Activated CD4-positive, alpha-beta T cell treated with anti-CD3 and anti-CD28 coated beads, Interleukin-2, Interleukin-4, amounts not matched to agents 100 ng/mL and 50 ng/mL, durations not matched to agents 16 hours and 8 hours (primary cell): ENCODE measurements around the gene IDUA.
"Not testable (repeated sequence)": the region's sequence is repeated elsewhere in the genome, so short reads cannot be mapped to it uniquely, and the experiment has no call there.

Experiments used
- DNase-seq: peaks from one replicate; pipeline ENCODE4 v3.0.0-alpha.2; 2020; ENCODE audit warnings: low spot score

Gene IDUA

DNA sequence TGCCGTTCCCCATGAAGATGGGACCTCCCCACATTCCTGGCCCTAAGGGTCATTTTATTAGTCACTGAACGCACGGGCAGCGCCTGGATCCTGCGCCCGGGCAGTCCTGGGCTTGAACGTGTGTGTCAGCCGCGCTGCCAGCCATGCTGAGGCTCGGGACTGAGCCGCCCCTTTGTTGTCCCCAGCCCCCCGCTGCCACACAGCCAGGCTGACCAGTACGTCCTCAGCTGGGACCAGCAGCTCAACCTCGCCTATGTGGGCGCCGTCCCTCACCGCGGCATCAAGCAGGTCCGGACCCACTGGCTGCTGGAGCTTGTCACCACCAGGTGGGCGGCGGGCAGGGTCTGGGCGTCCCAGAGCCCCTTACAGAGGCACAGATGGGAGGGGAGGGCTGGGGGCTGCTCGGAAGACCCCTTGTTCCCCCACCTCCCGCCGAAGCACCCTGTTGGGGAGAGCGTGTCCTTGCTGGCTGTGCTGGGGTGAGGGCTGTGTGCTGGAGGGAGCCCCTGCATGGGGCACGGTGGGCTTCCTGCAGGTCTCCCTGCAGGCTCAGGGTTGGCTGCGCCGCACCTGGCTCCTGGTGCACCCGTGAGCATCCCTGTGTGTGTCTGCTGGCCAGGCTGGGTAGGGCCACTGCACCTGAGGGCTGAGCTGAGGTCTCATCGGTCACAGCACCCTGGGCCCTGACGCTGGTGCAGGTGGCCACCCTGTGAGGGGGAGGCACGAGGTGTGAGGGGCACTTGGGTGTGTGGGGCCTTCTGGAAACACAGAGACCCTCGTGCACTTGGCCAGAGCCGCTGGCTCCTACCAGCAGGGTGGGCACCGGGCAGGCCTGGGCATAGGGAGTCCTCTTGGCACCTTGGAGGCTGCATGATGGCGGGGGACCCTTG, 1.0 kb downstream of the IDUA start:
- DNase-seq: no peak

- no peak for DNase-seq
Observed at GRCh38 chr4:988726-989721, 2.2 kb downstream of the IDUA start.

GRCh38 chr4:989722-990471, 3.1 kb downstream of the IDUA start:
- DNase-seq: no peak

- no peak for DNase-seq
Observed at GRCh38 chr4:990746-991367, 4.0 kb downstream of the IDUA start.

DNA sequence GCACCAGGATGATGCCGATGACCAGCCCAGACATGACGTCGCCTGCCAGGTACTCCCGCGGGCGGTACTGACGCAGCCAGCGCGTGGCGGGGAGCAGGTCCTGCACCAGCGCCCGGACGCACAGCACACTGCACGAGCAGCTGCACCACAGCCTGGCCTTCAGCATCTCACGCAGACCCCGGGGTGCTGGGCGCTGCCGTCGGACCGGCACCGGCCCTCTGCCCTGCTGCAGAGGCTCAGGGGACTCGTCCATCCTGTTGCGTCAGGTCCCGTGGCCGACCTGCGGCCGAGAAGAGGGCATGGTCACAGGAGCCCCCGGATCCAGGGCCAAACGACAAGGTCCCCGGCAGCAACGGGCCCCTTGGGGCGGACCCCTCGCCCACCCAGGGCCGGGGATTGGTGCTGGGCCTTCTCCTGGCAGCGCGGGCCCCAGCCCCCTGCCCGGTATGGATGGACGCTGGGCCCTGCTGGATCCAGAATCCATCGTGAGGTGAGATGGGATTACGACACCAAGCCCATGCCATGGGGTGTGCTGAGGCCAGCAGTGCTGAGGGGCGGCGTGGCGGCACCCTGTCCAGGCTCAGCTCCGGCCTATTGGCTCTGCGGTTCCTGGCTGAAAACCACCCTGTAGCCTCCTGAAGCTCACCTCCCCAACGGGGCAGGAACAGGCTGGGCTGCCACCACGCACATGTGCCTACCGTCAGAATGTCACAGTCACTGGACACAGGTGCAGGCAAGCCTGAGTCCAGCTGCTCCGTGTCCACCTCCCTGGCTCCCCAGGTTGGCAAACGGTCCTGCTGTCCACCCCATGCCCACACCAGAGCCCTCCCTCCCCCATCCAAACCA, 4.8 kb downstream of the IDUA start:
- no peak for DNase-seq

GRCh38 chr4:992297-993110, 5.7 kb downstream of the IDUA start:
- no peak for DNase-seq

DNA sequence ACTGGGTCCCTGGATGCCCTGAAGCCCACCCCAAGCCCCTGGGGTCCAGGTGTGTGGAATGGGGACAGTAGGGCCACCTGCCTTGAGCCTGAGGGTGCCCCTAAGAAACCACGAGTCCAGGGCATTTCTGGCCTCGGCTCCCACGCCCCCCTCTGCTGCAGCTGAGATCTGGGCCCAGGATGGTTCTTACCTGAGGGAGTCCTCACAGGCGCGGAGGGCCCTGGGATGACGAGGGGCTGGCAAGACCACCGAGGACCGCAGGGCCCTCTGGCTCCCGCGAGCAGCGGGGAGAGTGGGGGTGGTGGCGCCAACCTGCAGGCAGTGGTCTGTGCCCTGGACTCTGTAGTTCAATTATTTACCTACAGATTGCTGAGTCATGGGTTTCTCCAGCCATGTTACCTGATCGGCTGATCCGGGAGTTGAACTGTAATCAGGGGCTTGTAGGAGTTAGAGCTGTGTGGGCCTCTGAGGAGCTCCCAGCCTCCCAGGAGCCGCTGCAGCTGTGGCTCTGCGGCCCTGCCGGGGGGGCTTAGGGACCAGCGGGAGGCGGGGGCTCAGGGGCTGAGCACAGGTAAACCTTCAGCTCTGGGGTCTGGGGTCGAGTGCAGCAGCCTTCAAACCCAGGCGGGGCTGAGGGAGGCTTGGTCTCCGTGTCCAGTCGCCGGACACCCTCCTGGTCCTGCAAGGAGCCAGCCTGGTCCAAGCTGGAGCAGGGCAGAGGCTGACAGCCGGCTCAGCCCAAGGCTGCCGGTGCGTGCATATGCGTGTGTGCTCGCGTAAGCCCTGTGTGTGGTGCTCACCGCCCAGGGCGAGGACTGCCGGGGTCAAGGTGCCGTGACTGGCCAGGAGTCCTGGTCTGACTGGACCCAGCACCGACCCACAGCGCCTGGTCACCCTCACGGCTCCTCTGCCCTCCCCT, 6.5 kb downstream of the IDUA start, which contains the start of gene SLC26A1:
Gene SLC26A1, minus strand, starts transcription at position 294 of the 919 bp plus-strand sequence. CDS start 1,701 bp downstream, outside the sequence.
- DNase-seq: no peak

DNA sequence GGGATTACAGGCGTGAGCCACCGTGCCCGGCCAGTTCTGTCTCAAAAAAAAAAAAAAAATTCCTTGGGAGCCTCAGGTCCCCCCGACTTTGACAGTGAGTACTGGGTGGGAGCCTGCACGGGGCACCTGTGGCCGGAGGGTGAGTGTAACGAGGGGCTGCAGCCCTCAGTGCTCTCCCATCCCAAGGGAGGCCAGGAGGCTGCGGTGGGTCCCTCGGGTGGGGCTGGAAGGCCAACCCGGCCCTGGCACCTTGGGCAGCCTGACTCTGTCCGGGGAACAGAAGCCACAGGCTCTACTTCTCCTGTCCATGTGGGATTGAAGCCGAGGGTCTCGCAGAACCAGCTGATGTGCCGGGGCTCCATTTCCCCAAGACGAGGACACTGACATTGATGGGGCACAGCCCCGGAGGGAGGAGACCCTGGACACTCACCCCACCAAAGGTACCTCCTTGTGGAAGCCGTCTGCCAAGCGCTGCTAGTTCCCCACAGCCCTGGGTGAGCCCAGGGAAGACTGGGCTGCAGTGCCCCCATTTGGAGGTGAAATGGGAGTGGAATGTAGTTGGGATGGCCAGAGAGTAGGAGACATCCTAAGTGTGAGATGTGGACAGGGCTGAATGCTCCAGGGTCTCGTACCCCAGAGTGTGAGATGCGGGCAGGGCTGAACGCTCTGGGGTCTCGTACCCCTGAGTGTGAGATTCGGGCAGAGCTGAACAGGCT, 8.6 kb downstream of the IDUA start:
- no peak for DNase-seq

DNA sequence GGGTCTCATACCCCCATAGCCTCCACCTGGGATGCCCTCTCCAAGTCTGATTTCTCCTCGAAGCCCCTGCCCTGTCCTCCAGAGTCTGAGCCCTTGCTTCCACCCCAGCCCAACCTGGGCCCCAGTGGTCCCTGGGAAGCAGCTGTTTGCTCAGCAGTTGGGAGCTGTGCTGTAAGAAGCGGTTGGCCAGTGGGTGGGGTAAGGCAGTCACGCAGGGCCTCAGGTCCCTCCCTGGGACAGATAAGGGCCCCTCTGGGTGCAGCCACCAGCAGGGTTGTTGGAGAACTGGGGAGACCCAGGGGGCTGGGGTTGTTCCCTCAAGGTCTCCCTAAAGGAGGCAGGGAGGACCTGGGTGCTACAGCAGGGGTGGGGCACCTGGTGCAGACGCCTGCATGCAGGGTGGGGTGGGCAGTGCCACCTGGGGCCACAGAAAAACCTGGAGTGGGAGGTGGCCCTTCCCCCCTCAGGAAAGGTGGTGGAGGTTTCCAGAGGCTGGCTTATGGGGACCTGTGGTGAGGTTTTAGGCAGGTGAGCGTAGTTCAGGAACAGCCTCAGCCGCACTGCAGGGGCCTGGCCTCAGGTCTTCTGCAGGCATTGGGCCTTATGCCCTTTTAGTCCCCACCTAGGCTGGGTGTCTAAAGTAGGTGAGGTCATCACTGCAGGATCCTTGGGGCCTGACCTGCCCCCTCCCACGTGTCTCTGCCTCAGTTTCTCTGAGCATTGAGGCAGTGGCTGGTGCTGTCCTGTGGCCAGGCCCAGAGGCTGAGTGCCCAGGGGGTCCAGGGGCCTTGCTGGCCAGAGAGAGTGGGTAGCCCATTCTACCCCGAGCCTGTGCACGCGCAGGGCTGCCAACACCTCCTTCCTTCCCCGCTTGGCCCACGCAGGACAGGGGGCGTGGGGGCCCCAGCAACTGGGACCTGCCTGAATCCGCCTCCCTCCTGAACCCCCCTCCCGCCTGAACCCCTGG, 9.5 kb downstream of the IDUA start:
- no peak for DNase-seq

GRCh38 chr4:996997-997374, 10.1 kb downstream of the IDUA start:
- DNase-seq: no peak

DNA sequence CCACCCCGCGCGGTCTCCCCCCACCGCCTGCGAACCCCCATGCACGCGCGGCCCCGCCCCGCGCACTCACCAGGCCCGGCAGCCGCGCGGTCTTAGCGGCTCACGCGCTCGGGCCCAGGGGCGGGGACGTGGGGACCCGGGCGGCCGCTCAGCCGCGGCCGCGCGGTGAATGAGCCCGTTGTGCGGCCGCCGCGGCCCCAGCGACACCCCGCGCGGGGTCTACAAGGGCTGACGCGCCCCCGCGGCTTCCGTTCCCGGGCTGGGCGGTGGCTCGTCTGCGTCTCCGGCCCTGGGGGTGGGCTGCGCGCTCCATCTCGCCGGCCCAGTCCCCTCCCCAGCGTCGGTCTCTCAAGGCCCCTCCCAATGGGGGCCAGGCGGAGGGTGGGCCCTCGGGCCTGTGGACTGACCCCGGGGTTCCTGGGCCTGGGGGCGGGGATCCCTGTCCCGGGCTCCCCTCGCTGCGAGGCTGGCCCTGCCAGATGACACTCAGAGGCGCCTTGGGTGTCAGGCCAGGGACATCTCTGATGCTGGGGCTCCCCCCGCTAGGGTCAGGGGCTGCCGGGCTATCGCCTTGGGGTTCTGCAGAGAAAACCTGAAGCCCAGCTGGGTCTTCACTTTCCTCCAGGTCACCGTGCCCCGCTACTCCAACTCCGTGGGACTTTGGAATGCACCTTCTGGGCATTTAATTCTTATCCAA, 10.7 kb downstream of the IDUA start:
- no peak for DNase-seq

GRCh38 chr4:998096-998691, 11.3 kb downstream of the IDUA start:
- no peak for DNase-seq

DNA sequence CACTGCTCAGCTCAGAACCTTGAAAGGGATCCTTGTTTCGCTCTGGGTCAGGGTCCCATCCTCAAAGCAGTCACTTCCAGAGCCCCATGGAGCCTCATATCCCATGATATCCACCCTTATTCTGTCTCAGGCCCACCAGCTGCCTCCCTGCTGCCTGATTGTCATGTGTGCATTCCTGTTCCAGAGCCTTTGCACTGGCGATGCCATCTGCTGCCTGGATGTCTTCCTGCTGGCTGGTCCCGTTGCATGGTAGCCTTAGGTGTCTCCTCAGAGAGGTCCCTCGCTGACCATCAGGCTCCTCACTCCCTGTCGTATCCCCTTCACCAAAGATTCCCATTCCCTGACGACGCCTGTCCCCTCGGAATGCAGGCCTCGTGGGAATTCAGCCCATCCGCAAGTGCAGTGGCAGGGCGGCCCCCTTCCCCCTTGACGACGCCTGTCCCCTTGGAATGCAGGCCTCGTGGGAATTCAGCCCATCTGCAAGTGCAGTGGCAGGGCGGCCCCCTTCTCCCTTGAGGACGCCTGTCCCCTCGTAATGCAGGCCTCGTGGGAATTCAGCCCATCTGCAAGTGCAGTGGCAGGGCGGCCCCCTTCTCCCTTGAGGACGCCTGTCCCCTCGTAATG, 12.5 kb downstream of the IDUA start:
- not testable (repeated sequence) for DNase-seq

DNA sequence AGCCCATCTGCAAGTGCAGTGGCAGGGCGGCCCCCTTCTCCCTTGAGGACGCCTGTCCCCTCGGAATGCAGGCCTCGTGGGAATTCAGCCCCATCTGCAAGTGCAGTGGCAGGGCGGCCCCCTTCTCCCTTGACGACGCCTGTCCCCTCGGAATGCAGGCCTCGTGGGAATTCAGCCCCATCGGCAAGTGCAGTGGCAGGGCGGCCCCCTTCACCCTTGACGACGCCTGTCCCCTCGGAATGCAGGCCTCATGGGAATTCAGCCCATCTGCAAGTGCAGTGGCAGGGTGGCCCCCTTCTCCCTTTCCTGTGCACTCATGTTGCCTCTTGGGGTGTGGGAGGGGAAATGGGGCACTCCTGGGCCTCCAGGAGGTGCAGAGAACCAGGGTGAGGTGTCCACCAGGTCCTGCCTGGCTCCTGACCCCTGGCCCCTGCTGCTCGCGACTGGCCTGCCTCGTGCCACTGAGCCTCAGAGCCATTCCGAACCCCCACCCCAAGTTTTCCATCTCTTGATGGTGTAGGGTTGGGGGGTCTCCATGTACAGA, 13.1 kb downstream of the IDUA start:
- DNase-seq: no peak
